SH-SY5Y (cell line): ENCODE results near the gene NUDT1.

Experiments
- GATA2 ChIP-seq: IDR thresholded peaks from 2 replicates; pipeline ENCODE4 v1.6.1; 2011; ENCODE audit warnings: mild to moderate bottlenecking, low read depth, low read length
- GATA3 ChIP-seq: IDR thresholded peaks from 2 replicates; pipeline ENCODE4 v1.6.1; 2011; ENCODE audit warnings: low read depth, mild to moderate bottlenecking, low read length, moderate library complexity

GRCh38 chr7:2218444-2218785 lies 23.6 kb upstream of the NUDT1 start:
- TF ChIP-seq GATA2 = no peak
- TF ChIP-seq GATA3 = no peak
